ENCODE measurements around the gene HOXA2.

HOXA2 gene

GRCh38 chr7:27124902-27125689, 22.6 kb upstream of the HOXA2 start:
- DNase-seq (ENCODE audit: low spot score): no peak

DNA sequence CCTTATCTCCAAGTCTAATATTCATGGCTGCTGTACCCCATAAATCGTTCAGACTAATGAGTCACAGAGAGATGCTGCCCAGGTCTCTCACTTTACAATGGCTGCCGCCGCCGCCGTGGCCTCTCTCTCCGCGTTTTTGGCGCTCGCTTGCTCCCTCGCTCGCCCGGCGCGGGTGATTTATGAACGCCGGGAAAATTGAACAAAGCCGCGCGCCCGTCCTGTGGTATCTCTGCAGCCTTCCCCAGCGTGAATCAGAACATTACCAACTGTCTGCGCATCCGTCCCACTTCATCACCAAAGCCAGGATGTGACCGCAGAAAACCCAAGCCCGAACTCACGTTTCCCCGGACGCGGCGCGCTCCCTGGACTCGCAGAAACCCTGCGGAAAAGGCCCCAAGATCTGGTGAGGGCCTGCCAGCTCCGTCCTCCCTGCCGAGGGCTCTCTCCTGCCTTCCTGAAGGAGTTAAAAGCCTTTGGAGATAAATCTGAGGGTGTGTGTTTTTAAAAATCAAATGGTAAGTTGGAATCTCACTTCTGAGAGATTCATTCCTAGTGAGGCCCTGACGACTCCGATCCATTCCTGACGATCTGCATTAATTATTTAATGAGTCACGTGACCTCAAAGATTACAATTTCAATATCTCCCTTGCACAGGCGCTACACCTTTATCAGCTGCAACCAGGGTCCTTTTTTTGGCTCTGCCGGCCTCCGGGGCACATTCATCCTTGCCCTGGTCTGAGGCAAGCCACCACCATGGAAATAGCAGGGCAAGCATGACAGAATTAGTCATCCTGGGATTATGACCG, 21.8 kb upstream of the HOXA2 start:
- no peak for DNase-seq (ENCODE audit: low spot score)

DNA sequence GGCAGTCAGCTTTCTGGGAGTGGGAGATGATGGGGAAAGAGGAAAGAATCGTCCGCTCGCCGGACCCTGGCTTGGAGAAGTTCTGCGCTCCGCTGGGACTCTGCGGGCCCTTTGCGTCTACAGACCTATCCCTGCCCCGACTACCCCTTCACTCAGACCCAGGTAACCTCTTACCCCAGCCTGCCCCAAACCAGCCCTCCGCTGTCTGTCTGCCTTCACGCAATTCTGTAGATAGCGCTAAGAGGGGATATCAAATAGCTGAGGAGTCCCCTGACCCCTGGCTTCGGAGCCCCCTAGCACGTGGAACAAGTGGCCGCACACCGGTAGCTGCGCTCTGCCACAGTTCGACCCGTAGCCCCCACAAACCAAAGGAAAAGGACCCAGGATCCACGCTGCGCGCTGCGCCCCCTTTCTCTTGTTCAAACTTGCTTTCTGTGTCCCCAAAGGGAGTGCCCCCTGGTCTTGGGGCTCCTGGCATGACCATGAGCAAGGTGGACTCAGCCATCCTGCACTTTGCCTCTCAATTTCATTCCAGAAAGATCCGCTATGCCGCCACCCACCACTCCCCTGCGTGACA, 21.1 kb upstream of the HOXA2 start:
- no peak for DNase-seq (ENCODE audit: low spot score)

- DNase-seq (ENCODE audit: low spot score): no peak
Measured at GRCh38 chr7:27123007-27123476, 20.6 kb upstream of the HOXA2 start.

DNA sequence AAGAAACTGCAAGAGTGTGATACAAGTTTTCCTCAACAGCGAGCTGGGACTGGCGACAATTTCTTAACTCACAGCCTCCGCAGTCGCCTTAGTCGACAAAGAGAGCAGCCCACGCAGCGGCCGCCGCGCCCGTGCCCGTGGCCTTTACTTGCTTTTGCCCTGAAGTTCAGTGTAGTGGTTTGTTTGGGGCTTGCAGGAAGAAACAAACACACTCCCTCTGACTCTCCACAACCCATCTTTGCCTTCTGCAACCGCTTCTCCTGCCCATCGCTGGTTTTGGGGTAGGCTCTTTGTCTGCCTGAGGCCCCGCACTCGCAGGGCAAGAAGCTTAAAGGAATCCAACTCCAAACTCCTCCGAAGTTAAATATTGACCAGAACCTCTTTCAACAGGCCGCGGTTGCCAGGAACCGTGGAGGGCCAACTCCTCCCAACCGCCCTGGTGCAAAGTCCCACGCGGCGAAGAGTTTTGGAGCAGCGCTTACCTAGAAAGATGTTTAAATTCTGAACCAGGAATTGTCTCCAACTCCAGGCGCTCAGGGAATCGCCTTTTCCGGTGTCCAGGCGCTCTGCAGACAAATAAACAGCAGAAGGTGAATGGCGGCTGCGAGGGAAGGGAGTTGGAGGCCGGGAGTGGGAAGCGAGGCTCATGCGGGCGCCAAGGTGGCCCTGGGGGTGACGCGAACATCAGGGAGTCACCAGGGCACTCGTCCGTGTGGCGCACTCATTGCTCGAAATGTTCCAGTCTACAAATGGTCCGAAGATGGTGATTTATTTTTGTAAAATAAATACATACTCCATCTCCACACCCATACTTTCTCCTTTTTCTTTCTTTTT, 19.8 kb upstream of the HOXA2 start:
- no peak for DNase-seq (ENCODE audit: low spot score)

- no peak for DNase-seq (ENCODE audit: low spot score)
Measured at GRCh38 chr7:27121684-27122076, 19.2 kb upstream of the HOXA2 start.

DNA sequence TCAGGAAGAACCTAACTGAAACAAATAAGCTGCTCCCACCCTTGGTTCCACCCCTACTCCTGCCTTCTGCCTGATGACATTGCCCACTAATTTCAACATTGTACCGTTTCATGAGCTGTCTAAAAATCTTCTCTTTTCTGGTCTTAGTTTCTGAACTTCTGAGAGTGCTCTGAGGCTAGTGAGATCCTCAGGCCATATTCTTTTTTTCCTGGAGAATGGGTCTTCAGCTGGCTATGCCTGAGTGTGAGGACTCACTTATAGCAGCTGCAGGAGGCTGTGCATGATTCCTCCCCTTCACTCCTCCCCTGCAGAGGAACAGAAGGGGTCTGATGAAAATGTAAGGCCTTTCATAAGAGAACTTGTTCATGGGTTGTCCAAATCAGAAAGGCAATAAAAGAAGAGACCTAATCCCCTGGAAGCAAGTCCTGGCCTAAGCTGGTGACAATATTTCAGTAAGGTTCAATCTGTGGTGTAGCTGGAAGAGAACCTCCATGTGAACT, 17.0 kb upstream of the HOXA2 start:
- no peak for DNase-seq (ENCODE audit: low spot score)

DNA sequence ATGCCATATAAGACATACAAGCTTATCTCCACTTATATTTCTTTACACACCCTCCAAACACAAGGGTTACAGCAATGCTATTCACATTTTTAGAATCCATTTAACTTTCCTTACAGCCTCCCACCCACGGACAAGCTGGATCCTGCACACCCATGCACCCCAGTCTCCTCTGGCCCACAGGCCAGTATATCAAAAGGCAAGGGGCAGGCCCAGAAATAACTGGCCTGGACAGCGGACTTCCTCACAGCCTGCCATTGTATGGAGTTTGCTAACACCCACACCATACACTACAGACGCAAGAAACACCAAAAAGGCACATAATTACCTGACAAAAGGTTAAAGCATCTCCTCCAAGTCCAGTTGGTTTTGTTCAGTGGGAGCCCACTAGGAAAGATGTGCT, 16.1 kb upstream of the HOXA2 start:
- no peak for DNase-seq (ENCODE audit: low spot score)

GRCh38 chr7:27117887-27118491, 15.5 kb upstream of the HOXA2 start:
- DNase-seq (ENCODE audit: low spot score): no peak

DNA sequence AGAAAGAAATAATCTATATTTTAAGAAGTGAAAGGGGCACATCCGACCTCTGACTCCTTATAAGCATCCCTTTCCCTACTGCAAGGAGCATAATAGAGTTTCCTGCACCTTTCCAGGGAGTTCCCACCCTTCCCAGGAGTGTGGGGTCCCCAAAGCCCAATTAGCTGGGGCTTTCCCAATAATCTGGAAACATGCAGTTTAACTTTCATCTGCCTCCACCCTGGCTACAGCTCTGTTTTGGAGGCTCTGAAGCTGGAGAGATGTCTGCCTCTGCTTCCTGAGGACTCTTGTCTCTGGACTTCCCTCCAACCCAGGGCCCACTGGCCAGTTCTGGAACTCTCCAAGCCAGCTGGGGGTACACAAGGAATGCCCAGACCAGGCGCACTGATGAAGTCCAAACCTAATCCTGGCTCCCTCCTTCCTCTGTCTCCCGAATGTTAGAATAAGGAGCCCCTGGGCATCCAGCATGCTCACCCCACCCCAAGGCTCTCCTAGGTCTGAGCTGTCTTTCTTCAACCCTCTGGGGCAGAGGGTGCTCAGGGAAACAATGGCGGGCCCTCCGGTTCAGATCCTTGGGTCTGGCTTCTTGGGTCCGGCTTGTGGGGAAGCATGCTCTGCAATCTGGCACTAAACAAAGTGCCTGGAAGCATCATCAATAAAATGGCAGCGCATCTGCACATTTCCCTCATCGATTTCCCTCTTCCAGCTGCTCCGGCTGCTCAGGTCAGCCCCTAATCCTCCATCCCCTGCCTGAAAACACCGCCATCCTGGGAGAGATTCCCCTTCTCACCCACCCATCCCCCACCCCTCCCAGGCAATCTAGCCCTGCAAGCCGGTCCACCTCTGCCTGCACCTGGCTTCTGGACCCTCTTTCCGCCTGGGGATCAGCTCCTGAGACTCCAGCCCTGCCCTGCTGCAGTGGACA, 14.7 kb upstream of the HOXA2 start:
- DNase-seq (ENCODE audit: low spot score): no peak

DNA sequence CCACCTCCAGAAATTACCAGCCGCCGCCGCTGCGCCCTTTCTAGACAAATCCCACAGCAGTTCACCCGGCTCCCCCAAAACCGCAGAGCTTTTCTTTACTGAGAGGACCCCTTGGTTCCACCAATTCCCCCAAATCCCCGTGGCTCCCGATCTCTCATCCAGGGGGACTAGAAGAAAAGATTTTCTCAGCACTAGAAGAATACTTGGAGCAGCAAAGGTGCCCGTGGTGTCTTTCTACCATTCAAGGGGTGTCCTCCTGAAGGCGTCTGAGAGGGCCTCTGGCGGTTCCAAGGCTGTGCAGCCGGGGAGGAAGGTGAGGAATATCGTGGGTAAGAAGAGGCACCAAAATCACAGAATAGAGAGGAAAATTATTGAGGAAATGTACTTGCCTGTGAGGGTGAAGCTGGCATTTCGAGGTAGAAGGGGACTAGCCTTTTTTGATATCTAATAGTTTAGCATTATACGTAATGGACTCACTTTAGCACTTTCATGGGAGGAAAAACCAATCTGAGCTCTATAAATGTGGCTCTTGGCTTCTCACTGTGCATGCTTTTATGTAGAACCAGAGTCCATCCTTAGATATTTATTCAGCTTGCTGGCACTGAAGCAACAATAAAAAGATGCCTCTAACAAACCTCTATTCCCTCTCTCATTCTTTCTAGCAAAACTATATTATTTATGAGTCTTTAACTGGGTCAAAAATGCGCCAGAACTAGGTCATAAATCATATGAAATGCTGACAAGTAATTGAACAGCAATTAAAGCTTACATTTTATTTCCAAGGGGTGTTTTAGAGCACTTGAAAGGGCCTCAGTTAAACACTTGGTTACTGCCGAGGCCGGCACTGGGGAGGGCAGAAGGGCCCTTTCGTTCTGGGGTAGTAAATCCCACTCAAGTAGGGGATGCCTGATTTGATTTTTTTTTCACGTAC, 13.8 kb upstream of the HOXA2 start:
- DNase-seq (ENCODE audit: low spot score): no peak

DNA sequence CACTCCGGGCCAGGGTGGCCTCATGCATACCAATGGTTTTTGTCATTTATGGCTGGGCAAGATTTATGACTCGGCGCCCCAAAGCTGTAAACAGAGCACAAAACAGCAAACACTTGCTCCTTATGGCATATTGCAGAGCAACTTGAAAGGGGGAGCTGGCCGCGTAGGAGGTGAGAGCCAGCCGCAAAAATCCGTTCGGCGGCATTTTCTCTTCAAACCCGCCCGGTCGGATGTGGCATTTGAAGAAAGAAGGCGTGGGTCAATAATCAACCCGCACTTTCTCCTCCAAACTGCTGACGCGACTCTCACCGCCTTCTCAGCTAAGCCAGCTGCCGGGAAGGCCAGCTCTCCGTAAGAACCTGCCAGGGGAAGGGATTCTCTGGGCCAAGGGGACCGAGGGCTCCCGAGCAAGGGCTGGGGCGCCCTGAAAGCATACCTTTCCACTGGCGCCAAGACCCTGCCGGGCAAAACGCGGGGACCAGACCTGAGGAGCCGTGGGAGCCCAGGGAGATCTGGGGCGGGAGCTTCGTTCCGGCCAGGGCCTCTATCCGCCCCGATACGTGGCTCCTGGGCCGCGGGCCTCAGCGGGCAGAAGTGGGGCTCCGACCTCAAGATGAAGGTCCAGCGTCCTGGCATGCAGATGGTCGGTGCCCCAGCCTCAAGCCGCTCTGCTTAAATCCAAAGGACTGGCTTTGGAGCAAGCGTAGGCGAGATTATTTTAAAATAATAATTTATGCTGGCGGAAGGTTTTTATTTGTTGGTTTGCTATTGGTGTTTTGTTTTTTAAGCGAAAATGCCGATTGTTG, 12.9 kb upstream of the HOXA2 start:
- DNase-seq (ENCODE audit: low spot score): no peak

DNA sequence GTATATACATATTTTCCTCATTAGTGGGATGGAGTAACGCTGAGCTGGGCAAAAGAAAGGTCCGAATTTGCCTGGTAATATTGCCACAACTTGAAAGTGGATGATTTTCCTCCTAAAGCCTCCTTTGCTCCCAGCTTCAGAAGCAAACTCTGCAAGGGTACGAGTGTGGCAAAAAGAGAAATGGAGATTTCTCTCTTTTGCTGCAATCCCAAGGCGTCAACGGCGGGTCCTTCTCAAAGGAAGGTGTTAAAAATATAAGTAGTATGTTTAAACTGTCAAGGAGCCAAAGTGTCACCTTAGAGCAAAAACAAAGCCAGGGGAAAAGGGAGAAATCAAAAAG, 12.4 kb upstream of the HOXA2 start:
- DNase-seq (ENCODE audit: low spot score): no peak

DNA sequence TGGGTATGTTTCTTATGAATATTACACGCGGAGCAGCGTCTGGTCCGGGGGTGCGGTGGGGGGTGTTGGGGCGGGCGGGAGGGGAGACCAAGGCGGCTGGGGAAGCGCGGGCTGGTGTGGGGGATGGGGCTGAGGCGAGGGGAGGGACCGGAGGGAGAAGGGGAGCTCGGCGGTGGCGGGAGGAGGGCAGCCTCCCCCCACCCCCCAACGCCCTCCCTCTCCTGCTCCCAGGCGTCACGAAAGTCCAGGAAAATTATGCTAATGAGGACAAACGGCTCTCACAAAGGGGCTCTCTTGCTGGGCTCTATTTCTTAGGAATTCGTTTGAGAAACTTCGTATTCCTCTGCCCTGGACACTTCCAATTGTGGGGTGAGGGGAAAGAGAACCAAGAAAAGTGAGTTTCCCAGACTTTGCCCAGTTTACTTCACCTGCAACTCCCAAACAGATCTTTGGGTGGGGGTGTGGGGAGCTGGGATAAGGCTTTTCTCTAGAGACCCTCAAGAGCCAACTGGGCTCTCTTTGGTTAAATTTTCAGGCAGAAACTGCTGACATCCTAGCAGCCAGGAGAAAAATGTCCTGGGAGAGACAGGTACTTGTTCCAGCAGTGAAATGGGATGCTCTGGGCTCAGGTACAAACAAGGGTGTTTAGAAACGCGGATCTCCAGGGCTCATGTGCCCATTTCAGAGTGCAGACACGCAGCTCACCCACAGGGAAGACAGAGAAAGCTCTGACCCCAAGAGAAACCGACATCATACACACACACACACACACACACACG, 11.7 kb upstream of the HOXA2 start:
- DNase-seq (ENCODE audit: low spot score): no peak

- DNase-seq (ENCODE audit: low spot score): no peak
Measured at GRCh38 chr7:27112955-27113949, 10.8 kb upstream of the HOXA2 start.

GRCh38 chr7:27112361-27112760, 9.9 kb upstream of the HOXA2 start:
- no peak for DNase-seq (ENCODE audit: low spot score)

Data from HuH-7.5 (cell line).